Activated B cell treated with CpG ODN at 0.5 μM for 24 hours (primary cell): ENCODE data around the gene KLHL29. TPM values are rescaled to one million over a fixed set of nuclear protein-coding genes. Genes with fewer than 3 reads are reported as not detected.

Experiments used
- ATAC-seq: fragments of 200-7000 bp; cut with Tn5 transposase; one replicate; pipeline ENCODE4 v1.10.0; 2021; ENCODE audit warnings: low read depth, mild to moderate bottlenecking, moderate library complexity
- CTCF ChIA-PET: fragments of 350-600 bp; sonication (Branson Sonifier 250); formaldehyde crosslinking; loops from one replicate; lab custom pipeline; 2021; ENCODE audit warnings: antibody characterized with exemption; lab: Charles Lee
- POLR2A ChIA-PET: fragments of 350-600 bp; sonication (Branson Sonifier 250); formaldehyde crosslinking; loops from one replicate; lab custom pipeline; 2021; ENCODE audit warnings: antibody characterized with exemption; lab: Charles Lee
- DNase-seq: peaks from one replicate; pipeline ENCODE4 v3.0.0; 2022
- H3K27ac Mint-ChIP-seq: one replicate; pipeline ENCODE4 v1.8.0; 2020; ENCODE audit warnings: mixed read lengths
- H3K27me3 Mint-ChIP-seq: one replicate; pipeline ENCODE4 v1.8.0; 2021; ENCODE audit warnings: mixed read lengths
- H3K36me3 Mint-ChIP-seq: one replicate; pipeline ENCODE4 v1.8.0; 2021; ENCODE audit warnings: low read depth, mixed read lengths
- H3K4me1 Mint-ChIP-seq: one replicate; pipeline ENCODE4 v1.8.0; 2021; ENCODE audit warnings: mixed read lengths
- H3K4me3 Mint-ChIP-seq: one replicate; pipeline ENCODE4 v1.8.0; 2020; ENCODE audit warnings: mild to moderate bottlenecking, mixed read lengths
- H3K9me3 Mint-ChIP-seq: one replicate; pipeline ENCODE4 v1.8.0; 2020; ENCODE audit warnings: mixed read lengths
- CTCF ChIP-seq: fragments of 200-600 bp; IDR thresholded peaks from one replicate; pipeline ENCODE4 v1.8.0; 2022; ENCODE audit warnings: antibody characterized with exemption, mild to moderate bottlenecking
- intact Hi-C: fragments of 100-400 bp; cut with micrococcal nuclease; formaldehyde crosslinking; loops from one replicate; pipeline ENCODE4 v1.15.1; 2024
- total RNA-seq: library from RNA; stranded (reverse); gene quantifications from 2 replicates; pipeline ENCODE4 v1.2.3, GENCODE V29; 2022

KLHL29 gene
- total RNA-seq, 1 donor from 2014 or later, result 2.5 TPM

- H3K9me3 Mint-ChIP-seq, result no peaks in the 10 kb centered on the region
- H3K27ac Mint-ChIP-seq, result no peak overlapping the region
- ATAC-seq (no peak), DNase-seq (no peak)
- intact Hi-C loops, result no loop called here
- H3K27me3 Mint-ChIP-seq, result peaks cover 4% of the 10 kb centered on the region
- peaks cover 9% of the 10 kb centered on the region for H3K4me1 Mint-ChIP-seq
- TF ChIP-seq CTCF, result no peak
- CTCF ChIA-PET, result no interaction called here
- H3K4me3 Mint-ChIP-seq, result no peak overlapping the region
- POLR2A ChIA-PET, result no interaction called here
- H3K36me3 Mint-ChIP-seq, result no peaks in the 10 kb centered on the region
These were observed 232.8 kb downstream of the KLHL29 start for GRCh38 chr2:23617811-23618215.

GRCh38 chr2:23618265-23618664 lies 233.3 kb downstream of the KLHL29 start:
- no peak overlapping the region for H3K4me3 Mint-ChIP-seq

GRCh38 chr2:23618794-23619530 lies 234.0 kb downstream of the KLHL29 start:
- DNase-seq, result no peak
- ATAC-seq, result no peak
- H3K27ac Mint-ChIP-seq, result no peak overlapping the region
- intact Hi-C loops, result no loop called here
- no peak overlapping the region for H3K4me3 Mint-ChIP-seq
- peaks cover 3% of the 10 kb centered on the region for H3K27me3 Mint-ChIP-seq
- H3K9me3 Mint-ChIP-seq, result peaks cover 5% of the 10 kb centered on the region
- POLR2A ChIA-PET, result no interaction called here
- CTCF ChIA-PET, result no interaction called here
- no peak for TF ChIP-seq CTCF
- H3K4me1 Mint-ChIP-seq, result peaks cover 6% of the 10 kb centered on the region
- no peaks in the 10 kb centered on the region for H3K36me3 Mint-ChIP-seq

More at GRCh38 chr2:23618265-23618664, 233.3 kb downstream of the KLHL29 start:
- TF ChIP-seq CTCF, result no peak
- ChIA-PET POLR2A (no interaction called here), CTCF (no interaction called here)
- Mint-ChIP-seq H3K36me3 (no peaks in the 10 kb centered on the region), H3K9me3 (no peaks in the 10 kb centered on the region), H3K27ac (no peak overlapping the region), H3K4me1 (peaks cover 9% of the 10 kb centered on the region), H3K27me3 (peaks cover 4% of the 10 kb centered on the region)
- no peak for ATAC-seq
- intact Hi-C loops, result no loop called here
- no peak for DNase-seq

- Mint-ChIP-seq H3K4me1 (no peaks in the 10 kb centered on the region), H3K9me3 (peaks cover 11% of the 10 kb centered on the region), H3K27ac (no peak overlapping the region), H3K4me3 (no peak overlapping the region), H3K27me3 (no peaks in the 10 kb centered on the region), H3K36me3 (no peaks in the 10 kb centered on the region)
- CTCF ChIA-PET, result no interaction called here
- intact Hi-C loops, result no loop called here
- no peak for ATAC-seq
- POLR2A ChIA-PET, result no interaction called here
- TF ChIP-seq CTCF, result no peak
- DNase-seq, result no peak
These were observed 235.0 kb downstream of the KLHL29 start for GRCh38 chr2:23619941-23620340.

GRCh38 chr2:23620841-23621341 lies 235.9 kb downstream of the KLHL29 start:
- ATAC-seq, result no peak
- no peak overlapping the region for H3K4me3 Mint-ChIP-seq
- H3K4me1 Mint-ChIP-seq, result no peaks in the 10 kb centered on the region
- no peaks in the 10 kb centered on the region for H3K36me3 Mint-ChIP-seq
- POLR2A ChIA-PET, result no interaction called here
- H3K27ac Mint-ChIP-seq, result no peak overlapping the region
- CTCF ChIA-PET, result no interaction called here
- intact Hi-C loops, result no loop called here
- peaks cover 11% of the 10 kb centered on the region for H3K9me3 Mint-ChIP-seq
- DNase-seq, result no peak
- TF ChIP-seq CTCF, result no peak
- no peaks in the 10 kb centered on the region for H3K27me3 Mint-ChIP-seq
